H1 (cell line): ENCODE results near the gene MAP6. TPM values are rescaled to one million over a fixed set of nuclear protein-coding genes. Genes with fewer than 3 reads are reported as not detected.

Source experiments
- CTCF ChIA-PET: fragments of 300-600 bp; sonication (Branson Sonifier 250); formaldehyde crosslinking; loops from one replicate; lab custom pipeline; 2021; ENCODE audit not compliant: partially characterized antibody; lab: Charles Lee
- POLR2A ChIA-PET: fragments of 300-600 bp; sonication (Branson Sonifier 250); formaldehyde crosslinking; loops from one replicate; lab custom pipeline; 2021; ENCODE audit warnings: inconsistent platforms; ENCODE audit not compliant: partially characterized antibody; lab: Charles Lee
- DNase-seq, 2 experiments: peaks; one replicate each; pipeline versions ENCODE4 v3.0.0 to v3.0.0-alpha.2; 2010 to 2022; ENCODE audit warnings: low spot score in 2 of 2, low read depth in 1 of 2, mixed read lengths in 1 of 2
- FAIRE-seq: peaks from 2 replicates; lab custom pipeline; 2011; peaks lifted over from hg19 to GRCh38; lab: Jason Lieb, UNC
- H2AFZ ChIP-seq: 2 replicates; pipeline ENCODE4 v1.8.1; 2012; ENCODE audit warnings: low read length, inconsistent platforms
- H2AK5ac ChIP-seq: 2 replicates; pipeline ENCODE4 v1.6.1; 2013; ENCODE audit warnings: low read depth, low read length
- H2BK120ac ChIP-seq: replicated peaks from 2 replicates; pipeline ENCODE3; 2013; ENCODE audit warnings: low read depth, low read length, inconsistent platforms
- H2BK12ac ChIP-seq: 2 replicates; pipeline ENCODE4 v1.6.1; 2013; ENCODE audit warnings: low read depth, low read length
- H2BK15ac ChIP-seq: 2 replicates; pipeline ENCODE4 v1.6.1; 2013; ENCODE audit warnings: low read length
- H2BK20ac ChIP-seq: 2 replicates; pipeline ENCODE4 v1.6.1; 2013; ENCODE audit warnings: low read length
- H2BK5ac ChIP-seq: 2 replicates; pipeline ENCODE4 v1.6.1; 2013; ENCODE audit warnings: low read depth, low read length
- H3K14ac ChIP-seq: 2 replicates; pipeline ENCODE4 v1.6.1; 2013; ENCODE audit warnings: inconsistent platforms; ENCODE audit not compliant: insufficient read length
- H3K18ac ChIP-seq: 2 replicates; pipeline ENCODE4 v1.6.1; 2013; ENCODE audit warnings: low read length; ENCODE audit errors: extremely low read depth
- H3K23ac ChIP-seq: 2 replicates; pipeline ENCODE4 v1.6.1; 2013; ENCODE audit warnings: inconsistent platforms; ENCODE audit not compliant: insufficient read length
- H3K23me2 ChIP-seq: 2 replicates; pipeline ENCODE4 v1.6.1; 2013; ENCODE audit warnings: low read depth, low read length
- H3K27ac ChIP-seq: 2 replicates; pipeline ENCODE4 v1.6.1; 2011; ENCODE audit warnings: low read depth, low read length, inconsistent platforms
- H3K27me3 ChIP-seq, 4 experiments: replicated peaks in 1 of 4; 1 replicate in 1 of 4; 2 replicates in 3 of 4; pipeline versions ENCODE4 v1.6.1 to v1.8.1; 2011 to 2013; ENCODE audit warnings: low read length in 3 of 4, mild to moderate bottlenecking in 3 of 4, inconsistent platforms in 2 of 4, mixed read lengths in 2 of 4, moderate library complexity in 1 of 4; ENCODE audit not compliant: control insufficient read depth in 3 of 4, insufficient read depth in 3 of 4; ENCODE audit errors: extremely low read depth in 1 of 4
- H3K36me3 ChIP-seq, 4 experiments: 2 replicates each; pipeline versions ENCODE4 v1.6.1 to v1.8.1; 2011 to 2013; ENCODE audit warnings: mild to moderate bottlenecking in 4 of 4, low read length in 3 of 4, moderate library complexity in 2 of 4, control low read depth in 1 of 4, inconsistent platforms in 1 of 4; ENCODE audit not compliant: insufficient read depth in 4 of 4, control insufficient read depth in 2 of 4
- H3K4ac ChIP-seq: replicated peaks from 2 replicates; pipeline ENCODE3; 2013; ENCODE audit warnings: low read length, low read depth, mixed read lengths, inconsistent platforms; ENCODE audit not compliant: insufficient read length
- H3K4me1 ChIP-seq, 4 experiments: replicated peaks in 1 of 4; 1 replicate in 1 of 4; 2 replicates in 3 of 4; pipeline versions ENCODE4 v1.6.1 to v1.8.1; 2011 to 2013; ENCODE audit warnings: low read length in 3 of 4, inconsistent platforms in 2 of 4, mixed read lengths in 1 of 4; ENCODE audit not compliant: insufficient read depth in 4 of 4, control insufficient read depth in 3 of 4
- H3K4me2 ChIP-seq, 2 experiments: 2 replicates each; pipeline versions ENCODE4 v1.6.1 to v1.8.1; 2011 to 2013; ENCODE audit warnings: low read depth in 2 of 2, low read length in 2 of 2, control low read depth in 1 of 2, inconsistent platforms in 1 of 2, mild to moderate bottlenecking in 1 of 2; ENCODE audit not compliant: insufficient read depth in 1 of 2
- H3K4me3 ChIP-seq, 4 experiments: fragments of 200-600, 300-600 bp in 1 of 4; sonication (generic), shearing (Covaris generic), sonication (Bioruptor Twin) in 1 of 4; 2 replicates each; pipeline versions ENCODE4 v1.5.1 to v1.8.1; 2011 to 2016; ENCODE audit warnings: low read length in 4 of 4, low read depth in 3 of 4, control low read depth in 2 of 4, inconsistent platforms in 2 of 4, mild to moderate bottlenecking in 2 of 4, mixed read lengths in 1 of 4, moderate library complexity in 1 of 4; ENCODE audit not compliant: insufficient read depth in 2 of 4; ENCODE audit errors: extremely low read depth in 1 of 4
- H3K56ac ChIP-seq: replicated peaks from 2 replicates; pipeline ENCODE3; 2013; ENCODE audit warnings: low read depth, mild to moderate bottlenecking, mixed read lengths, low read length, inconsistent platforms; ENCODE audit not compliant: insufficient read length
- H3K79me1 ChIP-seq: 2 replicates; pipeline ENCODE4 v1.6.1; 2013; ENCODE audit warnings: low read depth, low read length, control low read depth
- H3K79me2 ChIP-seq, 2 experiments: 2 replicates each; pipeline versions ENCODE4 v1.6.1 to v1.8.1; 2012 to 2013; ENCODE audit warnings: low read length in 2 of 2, mild to moderate bottlenecking in 2 of 2, inconsistent platforms in 1 of 2; ENCODE audit not compliant: insufficient read depth in 2 of 2, control insufficient read depth in 1 of 2
- H3K9ac ChIP-seq, 4 experiments: replicated peaks in 1 of 4; 1 replicate in 1 of 4; 2 replicates in 3 of 4; pipeline versions ENCODE4 v1.6.1 to v1.8.1; 2011 to 2013; ENCODE audit warnings: low read depth in 3 of 4, low read length in 3 of 4, control low read depth in 2 of 4, mild to moderate bottlenecking in 2 of 4, moderate library complexity in 2 of 4, inconsistent platforms in 1 of 4; ENCODE audit errors: extremely low read depth in 1 of 4
- H3K9me3 ChIP-seq, 2 experiments: 2 replicates each; pipeline versions ENCODE4 v1.6.1 to v1.8.1; 2012 to 2013; ENCODE audit warnings: mild to moderate bottlenecking in 2 of 2, moderate library complexity in 2 of 2, control low read depth in 1 of 2, inconsistent platforms in 1 of 2, low read depth in 1 of 2, low read length in 1 of 2, mixed read lengths in 1 of 2; ENCODE audit not compliant: insufficient read depth in 2 of 2
- H4K20me1 ChIP-seq, 2 experiments: replicated peaks in 1 of 2; 2 replicates each; pipeline versions ENCODE3 to v1.8.1; 2011 to 2013; ENCODE audit warnings: inconsistent platforms in 2 of 2, low read length in 2 of 2, mild to moderate bottlenecking in 1 of 2; ENCODE audit not compliant: insufficient read depth in 2 of 2, control insufficient read depth in 1 of 2
- H4K5ac ChIP-seq: 2 replicates; pipeline ENCODE4 v1.6.1; 2013; ENCODE audit warnings: low read length, low read depth, mixed read lengths, inconsistent platforms; ENCODE audit not compliant: insufficient read length
- H4K8ac ChIP-seq: 2 replicates; pipeline ENCODE4 v1.8.0; 2013; ENCODE audit warnings: mild to moderate bottlenecking, moderate library complexity, low read length, inconsistent platforms; ENCODE audit not compliant: insufficient read depth; ENCODE audit errors: extremely low read depth
- H4K91ac ChIP-seq: replicated peaks from 2 replicates; pipeline ENCODE3; 2013; ENCODE audit warnings: low read length, mixed read lengths, inconsistent platforms; ENCODE audit not compliant: insufficient read length
- CBX8 ChIP-seq: fragments of 300-800, 300-1000 bp; sonication (generic); IDR thresholded peaks from 2 replicates; pipeline ENCODE4 v1.7.1; 2016; ENCODE audit warnings: low read depth, low read length, borderline replicate concordance
- CHD2 ChIP-seq: IDR thresholded peaks from 2 replicates; pipeline ENCODE4 v1.6.1; 2012; ENCODE audit warnings: low read length, improper control_type of control experiment
- EZH2 ChIP-seq: fragments of 200-600 bp; sonication (generic); IDR thresholded peaks from 2 replicates; pipeline ENCODE4 v1.7.1; 2012; ENCODE audit warnings: low read depth, mild to moderate bottlenecking, moderate library complexity, low read length, inconsistent platforms; ENCODE audit not compliant: severe bottlenecking
- HDAC6 ChIP-seq: IDR thresholded peaks from one replicate; pipeline ENCODE4 v1.7.1; 2012; ENCODE audit warnings: low read depth, mild to moderate bottlenecking, inconsistent platforms, low read length, moderate library complexity
- RXRA ChIP-seq: IDR thresholded peaks from 2 replicates; pipeline ENCODE4 v1.6.1; 2011; ENCODE audit warnings: low read depth, mild to moderate bottlenecking, low read length, moderate library complexity; ENCODE audit not compliant: insufficient read depth
- SP4 ChIP-seq: IDR thresholded peaks from 2 replicates; pipeline ENCODE4 v1.6.1; 2012; ENCODE audit warnings: low read length, inconsistent platforms
- WGBS, 2 experiments: shearing (Covaris generic) in 1 of 2; methylation state at CpG; one replicate each; pipeline versions ENCODE4 v1.1.6 to v1.1.7; 2013 to 2015; ENCODE audit warnings: low lambda C conversion rate in 2 of 2, mixed read lengths in 2 of 2, inconsistent platforms in 1 of 2, low coverage in 1 of 2, missing lambda C conversion rate in 1 of 2; ENCODE audit not compliant: insufficient replicate concordance in 2 of 2, insufficient coverage in 1 of 2, insufficient read length in 1 of 2; ENCODE audit errors: extremely low coverage in 1 of 2, missing lambda C conversion rate in 1 of 2; 5-methylcytosine and 5-hydroxymethylcytosine counted together
- polyA plus RNA-seq, 7 experiments: library from polyadenylated mRNA; depleted of rRNA in 3 of 7; stranded (reverse) in 5 of 7; unstranded in 2 of 7; fragments of >200 nt in 5 of 7; fragments of 200-250 nt in 2 of 7; gene quantifications; 1 replicate in 5 of 7; 2 replicates in 1 of 7; 4 replicates in 1 of 7; pipeline versions ENCODE4 v1.2.1 to v1.2.3, GENCODE V29; 2011 to 2013; ENCODE audit warnings: missing spikeins in 2 of 7, mixed read lengths in 2 of 7
- total RNA-seq: library from RNA; stranded (reverse); fragmentation: NEBNext Ultra II Directional; extraction: Animal tissue kit (Norgen Biotek cat#: 25700); gene quantifications from 2 replicates; pipeline ENCODE4 v1.2.1, GENCODE V29; 2021

Gene MAP6
- total and polyA plus RNA-seq, 2 of the 8 experiments (the other 6 are each of a cell fraction or from before 2014, with no cell fraction given) = 0.54 to 0.89 TPM

GRCh38 chr11:75611823-75612222, 57.0 kb downstream of the MAP6 start:
- no peaks in the 10 kb centered on the region for H3K23me2 ChIP-seq
- no peak overlapping the region for H3K4me3 ChIP-seq
- no peak overlapping the region for H4K91ac ChIP-seq
- no peak overlapping the region for H2BK12ac ChIP-seq
- H3K4ac ChIP-seq = no peak overlapping the region
- DNase-seq (no peak), FAIRE-seq (no peak)
- H3K14ac ChIP-seq = no peak overlapping the region
- no peak overlapping the region for H2BK5ac ChIP-seq
- H3K36me3 ChIP-seq = no peaks in the 10 kb centered on the region
- H3K56ac ChIP-seq = no peak overlapping the region
- no peaks in the 10 kb centered on the region for H3K79me2 ChIP-seq
- H3K9ac ChIP-seq = no peak overlapping the region
- no peaks in the 10 kb centered on the region for H4K20me1 ChIP-seq
- no peak overlapping the region for H3K4me2 ChIP-seq
- H3K4me1 ChIP-seq = no peaks in the 10 kb centered on the region
- H2BK15ac ChIP-seq = no peak overlapping the region
- WGBS, 2 experiments = 87% methylated on average over 3 of the region's 3 CpGs; no CpG with 5 or more reads in 1 of the 2 experiments
- ChIA-PET CTCF (interaction anchor here (0.6 to 3.2 kb wide), 7 partner anchors 8 to 166 kb away, joined by 3 to 25 read pairs (median 3); no protein-coding TSS in a partner anchor), POLR2A (interaction anchor here (0.9 to 1.0 kb wide), 2 partner anchors 11 to 80 kb away, joined by 3 to 4 read pairs; no protein-coding TSS in a partner anchor)
- H3K18ac ChIP-seq = no peak overlapping the region
- no peaks in the 10 kb centered on the region for H3K9me3 ChIP-seq
- no peaks in the 10 kb centered on the region for H3K27me3 ChIP-seq
- no peak overlapping the region for H2AK5ac ChIP-seq
- no peak overlapping the region for H3K23ac ChIP-seq
- TF ChIP-seq CBX8 (no peak), RXRA (no peak), EZH2 (no peak), HDAC6 (no peak), SP4 (no peak), CHD2 (no peak)
- no peak overlapping the region for H2BK20ac ChIP-seq
- no peak overlapping the region for H3K27ac ChIP-seq
- no peak overlapping the region for H4K5ac ChIP-seq
- no peak overlapping the region for H2BK120ac ChIP-seq
- H4K8ac ChIP-seq = no peak overlapping the region
- no peak overlapping the region for H2AFZ ChIP-seq
- H3K79me1 ChIP-seq = no peaks in the 10 kb centered on the region
